NCI-H69 (cell line): ENCODE data around the gene GRM4.

Experiments used
- DNase-seq: peaks from one replicate; lab custom pipeline; 2025; lab: John Stamatoyannopoulos, UW

Gene GRM4

GRCh38 chr6:34082864-34083626, 62.8 kb downstream of the GRM4 start:
- no peak for DNase-seq

- no peak for DNase-seq
Measured at GRCh38 chr6:34082348-34082747, 63.5 kb downstream of the GRM4 start.

- DNase-seq = no peak
Measured at GRCh38 chr6:34080357-34080756, 65.5 kb downstream of the GRM4 start.

GRCh38 chr6:34079899-34080298, 66.0 kb downstream of the GRM4 start:
- DNase-seq = peak; percentile 76

- no peak for DNase-seq
Measured at GRCh38 chr6:34075906-34076305, 70.0 kb downstream of the GRM4 start.

GRCh38 chr6:34074064-34074742, 71.7 kb downstream of the GRM4 start:
- DNase-seq = peak; percentile 44

- DNase-seq = no peak
Measured at GRCh38 chr6:34073540-34073939, 72.3 kb downstream of the GRM4 start.

GRCh38 chr6:34072727-34073126, 73.2 kb downstream of the GRM4 start:
- DNase-seq = no peak

GRCh38 chr6:34071884-34072379, 74.0 kb downstream of the GRM4 start:
- DNase-seq = no peak

- no peak for DNase-seq
Measured at GRCh38 chr6:34071136-34071883, 74.6 kb downstream of the GRM4 start.

- DNase-seq = no peak
Measured at GRCh38 chr6:34070315-34071135, 75.4 kb downstream of the GRM4 start.

GRCh38 chr6:34068462-34069044, 77.3 kb downstream of the GRM4 start:
- peak; percentile 23 for DNase-seq

GRCh38 chr6:34067814-34068213, 78.1 kb downstream of the GRM4 start:
- DNase-seq = peak; percentile 39

GRCh38 chr6:34066772-34067770, 78.8 kb downstream of the GRM4 start:
- DNase-seq = no peak

GRCh38 chr6:34066218-34066571, 79.7 kb downstream of the GRM4 start:
- DNase-seq = no peak

- DNase-seq = peak; percentile 89
Measured at GRCh38 chr6:34065466-34066217, 80.2 kb downstream of the GRM4 start.

GRCh38 chr6:34064675-34065074, 81.2 kb downstream of the GRM4 start:
- no peak for DNase-seq

- peak; percentile 92 for DNase-seq
Measured at GRCh38 chr6:34063651-34064050, 82.2 kb downstream of the GRM4 start.

GRCh38 chr6:34062815-34063214, 83.1 kb downstream of the GRM4 start:
- DNase-seq = no peak
